Mucosa of stomach (tissue), 1 donor: Measurements from ENCODE around the gene ERCC1.

Source experiments
- H3K27me3 ChIP-seq: one replicate; pipeline ENCODE4 v1.7.0; 2013; ENCODE audit warnings: mild to moderate bottlenecking, low read length; ENCODE audit not compliant: control insufficient read depth, insufficient read depth
- H3K36me3 ChIP-seq: one replicate; pipeline ENCODE4 v1.7.0; 2013; ENCODE audit warnings: low read length; ENCODE audit not compliant: control insufficient read depth, insufficient read depth
- H3K4me1 ChIP-seq: one replicate; pipeline ENCODE4 v1.7.0; 2013; ENCODE audit warnings: mild to moderate bottlenecking, low read length; ENCODE audit not compliant: control insufficient read depth, insufficient read depth
- H3K4me3 ChIP-seq: one replicate; pipeline ENCODE4 v1.7.0; 2013; ENCODE audit warnings: low read length
- H3K9ac ChIP-seq: one replicate; pipeline ENCODE4 v1.7.0; 2013; ENCODE audit warnings: mild to moderate bottlenecking, low read length, moderate library complexity
- H3K9me3 ChIP-seq: one replicate; pipeline ENCODE4 v1.7.0; 2013; ENCODE audit warnings: mild to moderate bottlenecking, low read length, moderate library complexity; ENCODE audit not compliant: control insufficient read depth
- donor health status: Pancreatic carcinoma.

ERCC1 gene

GRCh38 chr19:45364696-45365095, 59.0 kb downstream of the ERCC1 start:
- no peaks in the 10 kb centered on the region for H3K36me3 ChIP-seq

GRCh38 chr19:45363861-45364459, 59.8 kb downstream of the ERCC1 start:
- Histone ChIP-seq H3K9ac (no peak overlapping the region), H3K4me1 (no peaks in the 10 kb centered on the region), H3K36me3 (no peaks in the 10 kb centered on the region), H3K4me3 (no peak overlapping the region), H3K27me3 (no peaks in the 10 kb centered on the region), H3K9me3 (no peaks in the 10 kb centered on the region)

More at GRCh38 chr19:45364696-45365095, 59.0 kb downstream of the ERCC1 start:
- no peaks in the 10 kb centered on the region for H3K9me3 ChIP-seq
- no peak overlapping the region for H3K4me3 ChIP-seq
- no peaks in the 10 kb centered on the region for H3K27me3 ChIP-seq
- H3K4me1 ChIP-seq, result no peaks in the 10 kb centered on the region
- no peak overlapping the region for H3K9ac ChIP-seq

- Histone ChIP-seq H3K9ac (no peak overlapping the region), H3K4me1 (no peaks in the 10 kb centered on the region), H3K4me3 (no peak overlapping the region), H3K27me3 (no peaks in the 10 kb centered on the region), H3K36me3 (no peaks in the 10 kb centered on the region), H3K9me3 (no peaks in the 10 kb centered on the region)
These were observed 61.4 kb downstream of the ERCC1 start for GRCh38 chr19:45362291-45362690.

GRCh38 chr19:45361608-45362007, 62.1 kb downstream of the ERCC1 start:
- Histone ChIP-seq H3K4me3 (no peak overlapping the region), H3K9ac (no peak overlapping the region), H3K36me3 (no peaks in the 10 kb centered on the region), H3K27me3 (no peaks in the 10 kb centered on the region), H3K4me1 (no peaks in the 10 kb centered on the region), H3K9me3 (no peaks in the 10 kb centered on the region)

GRCh38 chr19:45358213-45358792, 65.4 kb downstream of the ERCC1 start:
- H3K27me3 ChIP-seq, result no peaks in the 10 kb centered on the region
- H3K9ac ChIP-seq, result no peak overlapping the region
- H3K9me3 ChIP-seq, result no peaks in the 10 kb centered on the region
- H3K4me1 ChIP-seq, result no peaks in the 10 kb centered on the region
- no peak overlapping the region for H3K4me3 ChIP-seq
- no peaks in the 10 kb centered on the region for H3K36me3 ChIP-seq

GRCh38 chr19:45357445-45357783, 66.3 kb downstream of the ERCC1 start:
- Histone ChIP-seq H3K27me3 (no peaks in the 10 kb centered on the region), H3K36me3 (no peaks in the 10 kb centered on the region), H3K9ac (no peak overlapping the region), H3K9me3 (no peaks in the 10 kb centered on the region), H3K4me3 (no peak overlapping the region), H3K4me1 (no peaks in the 10 kb centered on the region)
